Kidney (tissue), 14 donors: ENCODE data around the gene HDAC10. TPM values are rescaled to one million over a fixed set of nuclear protein-coding genes. Genes with fewer than 3 reads are reported as not detected.

Source experiments
- DNase-seq, 5 donors: peaks; one replicate each; pipeline ENCODE4 v3.0.0-alpha.2; 2013 to 2020
- FAIRE-seq: peaks from 2 replicates; lab custom pipeline; 2012; peaks lifted over from hg19 to GRCh38; lab: Jason Lieb, UNC
- H3K27ac ChIP-seq, 2 donors: one replicate each; pipeline ENCODE4 v1.7.0; 2013; ENCODE audit warnings: low read depth in 2 of 2, low read length in 2 of 2, inconsistent platforms in 1 of 2
- H3K27me3 ChIP-seq: one replicate; pipeline ENCODE4 v1.7.1; 2013; ENCODE audit warnings: low read length, inconsistent platforms; ENCODE audit not compliant: control insufficient read depth, insufficient read depth
- H3K36me3 ChIP-seq, 3 donors: one replicate each; pipeline versions ENCODE4 v1.7.0 to v1.7.1; 2013; ENCODE audit warnings: low read length in 3 of 3, control low read depth in 1 of 3, inconsistent platforms in 1 of 3; ENCODE audit not compliant: insufficient read depth in 3 of 3, control insufficient read depth in 2 of 3
- H3K4me1 ChIP-seq, 3 donors: one replicate each; pipeline versions ENCODE4 v1.7.0 to v1.7.1; 2013; ENCODE audit warnings: low read length in 3 of 3, inconsistent platforms in 1 of 3, low read depth in 1 of 3; ENCODE audit not compliant: control insufficient read depth in 2 of 3, insufficient read depth in 2 of 3
- H3K4me3 ChIP-seq, 3 donors: one replicate each; pipeline versions ENCODE4 v1.7.0 to v1.8.1; 2013; ENCODE audit warnings: low read length in 3 of 3, control low read depth in 1 of 3, inconsistent platforms in 1 of 3
- H3K9ac ChIP-seq, 3 donors: one replicate each; pipeline versions ENCODE4 v1.7.0 to v1.7.1; 2013; ENCODE audit warnings: low read length in 3 of 3, control low read depth in 1 of 3, inconsistent platforms in 1 of 3
- H3K9me3 ChIP-seq, 3 donors: one replicate each; pipeline versions ENCODE4 v1.7.0 to v1.7.1; 2013; ENCODE audit warnings: low read length in 3 of 3, control low read depth in 1 of 3, inconsistent platforms in 1 of 3; ENCODE audit not compliant: control insufficient read depth in 2 of 3, insufficient read depth in 1 of 3
- intact Hi-C: fragments of 100-400 bp; cut with DNase I; formaldehyde crosslinking; loops from one replicate; pipeline ENCODE4 v1.11.1; 2022
- polyA plus RNA-seq: library from polyadenylated mRNA; stranded (reverse); fragments of 350-450 nt; fragmentation: Illumina TruSeq; extraction: RNeasy Lipid Tissue Mini Kit (QIAGEN cat#74804); gene quantifications from one replicate; pipeline ENCODE4 v1.2.3, GENCODE V29; 2014; ENCODE audit warnings: low read depth, low replicate concordance; ENCODE audit not compliant: insufficient read depth
- total RNA-seq: library from RNA; stranded (reverse); fragmentation: NEBNext Ultra II Directional; extraction: Animal tissue kit (Norgen Biotek cat#: 25700); gene quantifications from one replicate; pipeline ENCODE4 v1.2.1, GENCODE V29; 2021
- TF ChIP-seq, protein P1 (sequence below): IDR thresholded peaks from 3 replicates; pipeline ENCODE4 v1.5.1; 2012; ENCODE audit warnings: mild to moderate bottlenecking, moderate library complexity, borderline replicate concordance; ENCODE audit not compliant: insufficient read depth; ENCODE audit errors: extremely low read depth
- donor health status: control.
- donor health status: control.
- donor health status: control.
- donor health status: control.
- donor health status: control.
- donor health status: DM: yes; HTN: yes; CAD: no.
- donor health status: Normal renal cell carcinoma (clear cell type).

Gene HDAC10
- total and polyA plus RNA-seq, 2 donors from 2014 or later: 20.4 to 43.8 TPM

DNA sequence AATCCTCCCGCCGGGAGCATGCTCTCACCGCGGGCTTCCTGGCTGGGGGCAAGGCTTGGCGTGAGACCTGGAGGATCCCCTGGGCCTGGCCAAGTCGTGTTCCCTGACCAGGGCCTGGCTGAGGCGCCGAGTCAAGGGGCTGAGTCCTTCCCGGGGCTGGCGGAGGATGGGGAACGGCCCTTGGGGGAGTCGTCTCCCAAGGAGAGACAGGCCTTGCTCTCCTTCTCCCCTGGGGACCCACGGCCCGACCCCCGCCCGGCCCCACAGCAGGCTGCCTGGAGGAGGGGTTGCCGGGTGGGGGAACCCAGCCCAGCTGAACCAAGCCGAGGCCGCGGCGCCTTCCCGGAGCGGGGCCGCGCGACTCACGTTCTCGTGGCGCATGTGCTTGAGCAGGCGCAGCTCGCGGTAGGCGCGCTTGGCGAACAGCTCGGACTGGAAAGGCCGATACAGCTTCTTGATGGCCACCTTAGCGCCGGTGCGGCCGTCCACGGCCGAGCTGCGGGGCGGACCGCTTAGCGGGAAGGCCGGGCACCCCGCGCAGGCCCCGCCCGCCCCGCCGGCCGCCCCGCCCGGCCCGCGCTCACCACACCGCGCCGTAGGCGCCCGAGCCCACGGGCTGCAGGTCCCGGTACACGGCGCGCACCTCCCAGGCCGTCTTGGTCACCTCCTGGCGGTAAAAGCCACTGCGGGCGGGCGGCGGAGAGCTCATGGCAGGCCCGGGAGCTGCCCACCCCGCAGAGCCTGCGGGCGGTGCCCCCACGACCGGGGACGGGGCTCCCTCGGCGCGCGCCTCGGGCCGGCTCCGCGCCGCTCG is 9.9 kb upstream of the HDAC10 start:
- Histone ChIP-seq H3K4me3 (peak overlapping the region; percentile 7 to 39 (median 17)), H3K4me1 (peaks cover 0 to 9% (median 6%) of the 10 kb centered on the region in 3 donors), H3K27ac (no peak overlapping the region), H3K27me3 (no peaks in the 10 kb centered on the region), H3K9ac (no peak overlapping the region), H3K36me3 (no peaks in the 10 kb centered on the region), H3K9me3 (no peaks in the 10 kb centered on the region)
- TF ChIP-seq, protein P1, sequence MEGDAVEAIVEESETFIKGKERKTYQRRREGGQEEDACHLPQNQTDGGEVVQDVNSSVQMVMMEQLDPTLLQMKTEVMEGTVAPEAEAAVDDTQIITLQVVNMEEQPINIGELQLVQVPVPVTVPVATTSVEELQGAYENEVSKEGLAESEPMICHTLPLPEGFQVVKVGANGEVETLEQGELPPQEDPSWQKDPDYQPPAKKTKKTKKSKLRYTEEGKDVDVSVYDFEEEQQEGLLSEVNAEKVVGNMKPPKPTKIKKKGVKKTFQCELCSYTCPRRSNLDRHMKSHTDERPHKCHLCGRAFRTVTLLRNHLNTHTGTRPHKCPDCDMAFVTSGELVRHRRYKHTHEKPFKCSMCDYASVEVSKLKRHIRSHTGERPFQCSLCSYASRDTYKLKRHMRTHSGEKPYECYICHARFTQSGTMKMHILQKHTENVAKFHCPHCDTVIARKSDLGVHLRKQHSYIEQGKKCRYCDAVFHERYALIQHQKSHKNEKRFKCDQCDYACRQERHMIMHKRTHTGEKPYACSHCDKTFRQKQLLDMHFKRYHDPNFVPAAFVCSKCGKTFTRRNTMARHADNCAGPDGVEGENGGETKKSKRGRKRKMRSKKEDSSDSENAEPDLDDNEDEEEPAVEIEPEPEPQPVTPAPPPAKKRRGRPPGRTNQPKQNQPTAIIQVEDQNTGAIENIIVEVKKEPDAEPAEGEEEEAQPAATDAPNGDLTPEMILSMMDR: no peak
- intact Hi-C loops: loop anchor here (5.0 kb wide), 1 partner anchor 76 kb away; no protein-coding TSS in a partner anchor
- peak in 4 of 5 donors; percentile 44 to 75 (median 60) for DNase-seq
- FAIRE-seq: no peak

DNA sequence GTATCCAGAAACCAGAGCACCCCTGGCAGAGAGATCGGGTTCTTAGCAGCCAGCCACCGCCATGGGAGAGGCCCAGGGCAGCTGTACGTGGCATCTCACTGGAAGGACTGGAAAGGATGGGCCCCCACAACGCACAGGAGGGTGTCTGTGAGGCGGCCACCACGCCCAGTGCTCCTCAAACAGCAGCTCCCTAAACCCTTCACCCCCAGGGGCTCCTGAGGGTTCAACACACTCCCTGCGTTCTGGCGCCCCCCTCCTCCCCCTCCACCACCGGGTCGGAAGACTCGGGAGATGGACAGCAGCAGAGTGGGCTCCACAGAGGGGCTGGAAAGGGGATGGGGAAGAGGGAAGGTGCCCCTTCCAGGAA is 9.4 kb upstream of the HDAC10 start:
- peaks cover 0 to 9% (median 6%) of the 10 kb centered on the region in 3 donors for H3K4me1 ChIP-seq
- DNase-seq: no peak
- no peak overlapping the region for H3K9ac ChIP-seq
- intact Hi-C loops: loop anchor here (5.0 kb wide), 1 partner anchor 77 kb away; no protein-coding TSS in a partner anchor
- no peaks in the 10 kb centered on the region for H3K36me3 ChIP-seq
- H3K27ac ChIP-seq: no peak overlapping the region
- H3K9me3 ChIP-seq: no peaks in the 10 kb centered on the region
- no peaks in the 10 kb centered on the region for H3K27me3 ChIP-seq
- H3K4me3 ChIP-seq: peak overlapping the region in 1 of 3 donors; percentile 39
- TF ChIP-seq, protein P1: no peak
- FAIRE-seq: no peak

GRCh38 chr22:50259302-50259701 is 8.2 kb upstream of the HDAC10 start:
- no peak overlapping the region for H3K27ac ChIP-seq
- no peak overlapping the region for H3K4me3 ChIP-seq
- TF ChIP-seq, protein P1: no peak
- H3K4me1 ChIP-seq: peaks cover 0 to 9% (median 6%) of the 10 kb centered on the region in 3 donors
- no peak overlapping the region for H3K9ac ChIP-seq
- intact Hi-C loops: no loop called here
- H3K36me3 ChIP-seq: no peaks in the 10 kb centered on the region
- FAIRE-seq (no peak), DNase-seq (no peak)
- no peaks in the 10 kb centered on the region for H3K9me3 ChIP-seq
- H3K27me3 ChIP-seq: no peaks in the 10 kb centered on the region
